GM13976 (cell line): ENCODE measurements around the gene NBEAL1.
"Not testable (repeated sequence)": the region's sequence is repeated elsewhere in the genome, so short reads cannot be mapped to it uniquely, and the experiment has no call there.

Experiments used
- DNase-seq: peaks from one replicate; pipeline ENCODE4 v3.0.0; 2012; ENCODE audit warnings: low spot score
- CTCF ChIP-seq: IDR thresholded peaks from 2 replicates; pipeline ENCODE4 v1.5.1; 2012; ENCODE audit warnings: borderline replicate concordance, mild to moderate bottlenecking; ENCODE audit not compliant: insufficient read depth; ENCODE audit errors: extremely low read depth, missing control alignments, control extremely low read depth
- in situ Hi-C: fragments of 300-500 bp; cut with MboI; formaldehyde crosslinking; loops from one replicate; pipeline ENCODE4 v1.12.0; 2022; ENCODE audit warnings: low sequenced_read_pairs, mixed read lengths, inconsistent platforms; ENCODE audit not compliant: unreplicated experiment

Gene NBEAL1

GRCh38 chr2:203035879-203036470 lies 21.3 kb downstream of the NBEAL1 start:
- TF ChIP-seq CTCF, result no peak
- DNase-seq, result no peak
- in situ Hi-C loops, result no loop called here

GRCh38 chr2:203037026-203037425 lies 22.4 kb downstream of the NBEAL1 start:
- TF ChIP-seq CTCF, result no peak
- in situ Hi-C loops, result no loop called here
- DNase-seq, result no peak

- in situ Hi-C loops, result no loop called here
- DNase-seq, result no peak
- TF ChIP-seq CTCF, result no peak
These were observed 23.9 kb downstream of the NBEAL1 start for GRCh38 chr2:203038586-203038985.

GRCh38 chr2:203039211-203039610 lies 24.5 kb downstream of the NBEAL1 start:
- DNase-seq, in situ Hi-C loops: not testable (repeated sequence)

GRCh38 chr2:203040966-203041521 lies 26.4 kb downstream of the NBEAL1 start:
- in situ Hi-C loops, result no loop called here
- TF ChIP-seq CTCF, result no peak
- no peak for DNase-seq

- no peak for TF ChIP-seq CTCF
- in situ Hi-C loops, result no loop called here
- DNase-seq, result no peak
These were observed 27.5 kb downstream of the NBEAL1 start for GRCh38 chr2:203042178-203042577.

GRCh38 chr2:203043226-203043625 lies 28.6 kb downstream of the NBEAL1 start:
- DNase-seq, result no peak
- no peak for TF ChIP-seq CTCF
- in situ Hi-C loops, result no loop called here
